Fibroblast of upper back skin (primary cell): ENCODE data around the gene KCNT2.
"Not testable (repeated sequence)": the region's sequence is repeated elsewhere in the genome, so short reads cannot be mapped to it uniquely, and the experiment has no call there.

Source experiments
- DNase-seq: peaks from one replicate; pipeline ENCODE4 v3.0.0-alpha.2; 2013

The KCNT2 gene

GRCh38 chr1:196306421-196306820 lies 301.8 kb downstream of the KCNT2 start:
- DNase-seq: no peak

- DNase-seq: no peak
Measured at GRCh38 chr1:196305216-196305615, 303.0 kb downstream of the KCNT2 start.

GRCh38 chr1:196302981-196303380 lies 305.3 kb downstream of the KCNT2 start:
- DNase-seq: peak; percentile 2

GRCh38 chr1:196302420-196302819 lies 305.8 kb downstream of the KCNT2 start:
- DNase-seq: no peak

- DNase-seq: peak; percentile 57
Measured at GRCh38 chr1:196295766-196296165, 312.5 kb downstream of the KCNT2 start.

GRCh38 chr1:196278816-196279215 lies 329.4 kb downstream of the KCNT2 start:
- DNase-seq: no peak

GRCh38 chr1:196277860-196278259 lies 330.4 kb downstream of the KCNT2 start:
- DNase-seq: no peak

GRCh38 chr1:196271212-196271947 lies 336.9 kb downstream of the KCNT2 start:
- no peak for DNase-seq

GRCh38 chr1:196263086-196263485 lies 345.2 kb downstream of the KCNT2 start:
- not testable (repeated sequence) for DNase-seq

- no peak for DNase-seq
Measured at GRCh38 chr1:196260270-196260669, 348.0 kb downstream of the KCNT2 start.

- DNase-seq: no peak
Measured at GRCh38 chr1:196259316-196259715, 348.9 kb downstream of the KCNT2 start.

GRCh38 chr1:196255762-196256161 lies 352.5 kb downstream of the KCNT2 start:
- DNase-seq: no peak

GRCh38 chr1:196229546-196229945 lies 378.7 kb downstream of the KCNT2 start:
- DNase-seq: no peak

- no peak for DNase-seq
Measured at GRCh38 chr1:196214866-196215265, 393.4 kb downstream of the KCNT2 start.

GRCh38 chr1:196209983-196210382 lies 398.3 kb downstream of the KCNT2 start:
- peak; percentile 72 for DNase-seq

GRCh38 chr1:196209265-196209664 lies 399.0 kb downstream of the KCNT2 start:
- DNase-seq: peak; percentile 13

- peak; percentile 6 for DNase-seq
Measured at GRCh38 chr1:196207612-196208217, 400.5 kb downstream of the KCNT2 start.

GRCh38 chr1:196205882-196206281 lies 402.4 kb downstream of the KCNT2 start:
- DNase-seq: no peak

- no peak for DNase-seq
Measured at GRCh38 chr1:196196486-196196885, 411.8 kb downstream of the KCNT2 start.

- DNase-seq: peak; percentile 71
Measured at GRCh38 chr1:196193896-196194559, 414.2 kb downstream of the KCNT2 start.

GRCh38 chr1:196183941-196184340 lies 424.3 kb downstream of the KCNT2 start:
- DNase-seq: peak; percentile 52

- DNase-seq: no peak
Measured at GRCh38 chr1:196181594-196181878, 426.7 kb downstream of the KCNT2 start.

- peak; percentile 94 for DNase-seq
Measured at GRCh38 chr1:196180847-196181593, 427.2 kb downstream of the KCNT2 start.
